Vagina (tissue), 2 donors: Measurements from ENCODE around the gene ETAA1. TPM values are rescaled to one million over a fixed set of nuclear protein-coding genes. Genes with fewer than 3 reads are reported as not detected.

Experiments used
- DNase-seq, 2 donors: peaks; one replicate each; pipeline ENCODE4 v3.0.0-alpha.2; 2017; ENCODE audit errors: extremely low spot score in 2 of 2
- H3K27ac ChIP-seq: fragments of 200-600 bp; sonication (generic); one replicate; pipeline ENCODE4 v1.5.1; 2019
- H3K27me3 ChIP-seq: fragments of 200-600 bp; sonication (generic); one replicate; pipeline ENCODE4 v1.5.1; 2019
- H3K36me3 ChIP-seq, 2 donors: fragments of 200-600 bp; sonication (generic); one replicate each; pipeline ENCODE4 v1.5.1; 2017 to 2019
- H3K4me1 ChIP-seq: fragments of 200-600 bp; sonication (generic); one replicate; pipeline ENCODE4 v1.5.1; 2019
- H3K4me3 ChIP-seq, 2 donors: fragments of 200-600 bp; sonication (generic); 1 replicate in 1 of 2; 2 replicates in 1 of 2; pipeline ENCODE4 v1.5.1; 2016 to 2019
- H3K9me3 ChIP-seq: fragments of 200-600 bp; sonication (generic); one replicate; pipeline ENCODE4 v1.5.1; 2019
- POLR2A ChIP-seq, 2 donors: fragments of 450-650 bp; IDR thresholded peaks; one replicate each; pipeline ENCODE4 v1.6.1; 2017; ENCODE audit warnings: antibody characterized with exemption in 2 of 2, mild to moderate bottlenecking in 2 of 2, moderate library complexity in 2 of 2
- POLR2AphosphoS5 ChIP-seq, 2 donors: sonication (generic); formaldehyde crosslinking; IDR thresholded peaks; one replicate each; pipeline ENCODE4 v1.9.0; 2017; ENCODE audit warnings: antibody characterized with exemption in 2 of 2, mild to moderate bottlenecking in 2 of 2, low read depth in 1 of 2; ENCODE audit not compliant: insufficient read depth in 1 of 2
- intact Hi-C: fragments of 100-400 bp; cut with DNase I; formaldehyde crosslinking; loops from one replicate; pipeline ENCODE4 v1.15.1; 2023
- total RNA-seq: library from RNA; depleted of rRNA; stranded (reverse); fragments of >200 nt; gene quantifications from one replicate; pipeline ENCODE4 v1.2.3, GENCODE V29; 2016
- TF ChIP-seq, protein P1 (sequence below), 3 experiments: fragments of 450-650 bp in 2 of 3; fragments of 200-600 bp in 1 of 3; sonication (generic) in 1 of 3; IDR thresholded peaks; one replicate each; pipeline ENCODE4 v1.5.1; 2017 to 2019; ENCODE audit warnings: antibody characterized with exemption in 3 of 3, mild to moderate bottlenecking in 2 of 3, moderate library complexity in 2 of 3

Gene ETAA1
- total RNA-seq, 1 donor from 2014 or later = 15.2 TPM

DNA sequence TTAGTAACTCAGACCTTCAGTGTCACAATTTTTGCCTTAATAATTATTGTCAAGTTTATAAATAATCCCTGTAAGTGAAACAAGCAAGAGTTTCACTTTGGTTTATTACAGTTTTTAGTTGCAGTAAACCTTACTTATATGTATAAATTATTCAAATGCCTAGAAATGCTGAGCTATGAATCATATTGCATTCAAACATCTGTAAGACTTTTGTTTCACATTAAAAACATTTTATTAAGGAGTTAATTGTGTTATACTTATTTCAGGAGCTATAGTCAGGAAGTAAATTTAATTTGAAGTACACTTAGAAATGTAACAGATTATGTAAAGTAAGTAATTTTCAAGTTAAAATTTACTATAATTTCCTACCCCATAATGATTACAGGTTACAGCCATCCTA lies 3.9 kb upstream of the ETAA1 start:
- Histone ChIP-seq H3K4me1 (peaks cover 13% of the 10 kb centered on the region), H3K36me3 (no peaks in the 10 kb centered on the region), H3K27me3 (no peaks in the 10 kb centered on the region), H3K27ac (no peak overlapping the region), H3K9me3 (no peaks in the 10 kb centered on the region), H3K4me3 (no peak overlapping the region)
- DNase-seq = no peak
- TF ChIP-seq POLR2AphosphoS5 (IDR thresholded peaks at IDR 0.05; ENCODE audit: insufficient read depth in 1 of 2, low read depth in 1 of 2) = no peak
- TF ChIP-seq POLR2A (IDR thresholded peaks at IDR 0.05) = no peak
- TF ChIP-seq, protein P1, sequence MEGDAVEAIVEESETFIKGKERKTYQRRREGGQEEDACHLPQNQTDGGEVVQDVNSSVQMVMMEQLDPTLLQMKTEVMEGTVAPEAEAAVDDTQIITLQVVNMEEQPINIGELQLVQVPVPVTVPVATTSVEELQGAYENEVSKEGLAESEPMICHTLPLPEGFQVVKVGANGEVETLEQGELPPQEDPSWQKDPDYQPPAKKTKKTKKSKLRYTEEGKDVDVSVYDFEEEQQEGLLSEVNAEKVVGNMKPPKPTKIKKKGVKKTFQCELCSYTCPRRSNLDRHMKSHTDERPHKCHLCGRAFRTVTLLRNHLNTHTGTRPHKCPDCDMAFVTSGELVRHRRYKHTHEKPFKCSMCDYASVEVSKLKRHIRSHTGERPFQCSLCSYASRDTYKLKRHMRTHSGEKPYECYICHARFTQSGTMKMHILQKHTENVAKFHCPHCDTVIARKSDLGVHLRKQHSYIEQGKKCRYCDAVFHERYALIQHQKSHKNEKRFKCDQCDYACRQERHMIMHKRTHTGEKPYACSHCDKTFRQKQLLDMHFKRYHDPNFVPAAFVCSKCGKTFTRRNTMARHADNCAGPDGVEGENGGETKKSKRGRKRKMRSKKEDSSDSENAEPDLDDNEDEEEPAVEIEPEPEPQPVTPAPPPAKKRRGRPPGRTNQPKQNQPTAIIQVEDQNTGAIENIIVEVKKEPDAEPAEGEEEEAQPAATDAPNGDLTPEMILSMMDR (IDR thresholded peaks at IDR 0.05) = no peak
- intact Hi-C loops = no loop called here

DNA sequence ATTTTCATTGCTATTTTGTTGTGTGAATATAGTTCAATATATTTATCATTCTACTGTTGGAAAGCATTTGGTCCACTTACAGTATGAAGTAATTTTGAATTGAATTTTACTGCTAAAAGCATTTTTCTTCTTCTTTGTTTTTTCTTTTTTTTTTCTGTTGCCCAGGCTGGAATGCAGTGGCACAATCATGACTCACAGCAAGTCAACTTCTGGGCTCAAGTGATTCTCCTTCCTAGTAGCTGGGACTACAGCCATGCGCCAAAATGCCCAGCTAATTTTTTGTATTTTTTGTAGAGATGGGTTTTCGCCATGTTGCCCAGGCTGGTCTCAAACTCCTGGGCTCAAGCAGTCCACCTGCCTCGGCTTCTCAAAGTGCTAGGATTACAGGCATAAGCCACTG lies 2.4 kb upstream of the ETAA1 start:
- H3K27me3 ChIP-seq = no peaks in the 10 kb centered on the region
- no peaks in the 10 kb centered on the region for H3K36me3 ChIP-seq
- no peak overlapping the region for H3K27ac ChIP-seq
- intact Hi-C loops = no loop called here
- DNase-seq = no peak
- no peaks in the 10 kb centered on the region for H3K9me3 ChIP-seq
- peaks cover 23% of the 10 kb centered on the region for H3K4me1 ChIP-seq
- TF ChIP-seq POLR2AphosphoS5 (IDR thresholded peaks at IDR 0.05; ENCODE audit: insufficient read depth in 1 of 2, low read depth in 1 of 2) (no peak), POLR2A (IDR thresholded peaks at IDR 0.05) (no peak)
- TF ChIP-seq, protein P1 (IDR thresholded peaks at IDR 0.05) = no peak
- no peak overlapping the region for H3K4me3 ChIP-seq

DNA sequence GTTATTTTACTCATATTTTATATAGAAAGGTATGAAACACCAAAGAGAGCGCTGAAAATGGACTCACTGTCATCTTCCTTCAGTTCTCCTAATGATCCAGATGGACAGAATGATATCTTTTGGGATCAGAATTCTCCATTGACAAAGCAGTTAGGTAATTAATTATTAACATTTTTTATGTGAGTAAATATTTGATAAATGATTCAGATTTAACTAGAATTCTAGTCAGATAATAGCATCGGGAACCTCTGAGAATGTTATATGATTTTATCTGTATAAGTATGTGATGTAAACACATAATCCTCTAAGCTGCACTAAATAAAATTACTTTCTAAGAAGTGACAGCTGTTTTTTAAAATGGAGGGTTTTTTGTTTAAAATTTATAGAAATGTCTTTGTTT lies 2.0 kb downstream of the ETAA1 start:
- Histone ChIP-seq H3K36me3 (peaks cover 0 to 9% of the 10 kb centered on the region in 2 donors), H3K4me3 (no peak overlapping the region), H3K27ac (no peak overlapping the region), H3K4me1 (peaks cover 31% of the 10 kb centered on the region), H3K9me3 (no peaks in the 10 kb centered on the region), H3K27me3 (no peaks in the 10 kb centered on the region)
- intact Hi-C loops = no loop called here
- no peak for DNase-seq
- TF ChIP-seq, protein P1 (IDR thresholded peaks at IDR 0.05) = no peak
- TF ChIP-seq POLR2AphosphoS5 (IDR thresholded peaks at IDR 0.05; ENCODE audit: insufficient read depth in 1 of 2, low read depth in 1 of 2) (no peak), POLR2A (IDR thresholded peaks at IDR 0.05) (no peak)

DNA sequence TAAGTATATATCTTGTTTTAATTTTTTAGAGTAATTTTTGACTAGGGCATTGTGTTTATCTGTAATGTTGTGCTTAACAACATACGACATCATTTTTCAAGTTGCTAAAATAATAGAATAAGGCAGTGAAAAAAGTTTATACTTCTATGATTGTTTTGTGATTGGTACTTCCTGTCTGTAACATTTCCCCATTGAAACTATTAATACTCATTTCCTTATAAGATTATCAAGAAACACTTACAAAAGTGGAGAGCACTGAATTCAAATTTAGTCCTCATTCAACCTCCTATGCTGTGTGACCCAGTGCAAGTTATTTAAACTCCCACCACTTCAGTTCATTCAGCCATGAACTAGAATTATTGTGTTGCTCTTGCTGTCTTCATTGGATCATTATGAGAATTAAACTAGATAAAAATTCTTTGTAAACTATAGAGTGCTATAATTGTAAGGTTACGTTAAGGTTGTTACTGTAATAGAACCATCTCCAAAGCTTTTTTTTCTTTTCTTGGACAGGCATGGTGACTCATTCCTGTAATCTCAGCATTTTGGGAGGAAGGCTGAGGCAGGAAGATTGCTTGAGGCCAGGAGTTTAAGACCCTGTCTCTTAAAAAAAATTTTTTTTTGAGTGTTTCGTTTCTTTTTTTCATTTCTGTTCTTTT lies 2.8 kb downstream of the ETAA1 start:
- Histone ChIP-seq H3K4me3 (no peak overlapping the region), H3K4me1 (peaks cover 31% of the 10 kb centered on the region), H3K36me3 (peaks cover 0 to 17% of the 10 kb centered on the region in 2 donors), H3K27ac (no peak overlapping the region), H3K9me3 (no peaks in the 10 kb centered on the region), H3K27me3 (no peaks in the 10 kb centered on the region)
- TF ChIP-seq POLR2A (IDR thresholded peaks at IDR 0.05) (no peak), POLR2AphosphoS5 (IDR thresholded peaks at IDR 0.05; ENCODE audit: insufficient read depth in 1 of 2, low read depth in 1 of 2) (peak in 1 of 2 donors; percentile 38)
- intact Hi-C loops = no loop called here
- DNase-seq = no peak

DNA sequence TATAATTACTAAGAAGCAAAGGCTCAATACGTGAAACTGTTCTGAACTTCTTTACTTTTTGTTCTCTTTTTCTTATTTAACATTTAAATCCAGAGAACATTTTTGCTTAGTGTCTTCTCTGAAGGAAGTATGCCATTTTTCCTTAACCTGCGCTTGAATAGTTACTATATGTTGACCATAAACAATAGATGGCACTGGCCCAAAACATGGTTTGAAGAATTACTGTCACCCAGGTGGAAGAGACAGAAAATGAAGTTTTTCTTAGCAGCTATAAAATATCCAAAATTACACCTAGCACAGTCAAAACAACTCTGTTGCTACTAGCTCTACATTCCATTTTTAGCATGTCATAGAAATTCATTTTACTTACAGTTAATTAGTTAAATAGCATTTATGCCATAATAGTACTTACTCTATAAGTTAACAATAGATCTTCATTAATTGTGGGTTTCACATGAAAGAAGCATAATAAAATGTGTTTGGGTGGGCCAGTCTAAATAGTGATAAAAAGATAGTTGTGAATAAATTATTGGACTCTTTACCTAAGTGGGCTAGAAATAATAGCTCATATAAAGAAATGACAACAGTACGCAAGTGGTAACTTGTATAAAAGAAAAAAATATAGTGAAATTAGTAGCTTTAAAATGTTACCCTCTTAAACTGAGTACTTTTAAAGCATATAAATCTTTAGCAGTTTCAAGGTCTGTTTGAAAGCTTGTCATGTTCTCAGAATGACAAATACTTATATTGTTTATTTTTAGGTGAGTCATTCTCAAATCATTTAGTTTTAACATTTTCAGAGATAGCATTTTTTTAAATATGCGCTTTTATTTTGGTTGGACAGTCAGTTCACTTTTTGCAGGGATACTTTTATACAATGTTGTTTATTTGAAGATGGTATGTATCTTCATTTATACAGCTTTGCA lies 3.7 kb downstream of the ETAA1 start:
- H3K27ac ChIP-seq = no peak overlapping the region
- peaks cover 31% of the 10 kb centered on the region for H3K4me1 ChIP-seq
- intact Hi-C loops = no loop called here
- H3K27me3 ChIP-seq = no peaks in the 10 kb centered on the region
- H3K9me3 ChIP-seq = no peaks in the 10 kb centered on the region
- H3K4me3 ChIP-seq = no peak overlapping the region
- no peak for TF ChIP-seq POLR2AphosphoS5 (IDR thresholded peaks at IDR 0.05; ENCODE audit: insufficient read depth in 1 of 2, low read depth in 1 of 2)
- TF ChIP-seq, protein P1 (IDR thresholded peaks at IDR 0.05) = no peak
- no peak for TF ChIP-seq POLR2A (IDR thresholded peaks at IDR 0.05)
- H3K36me3 ChIP-seq = peaks cover 0 to 20% of the 10 kb centered on the region in 2 donors
- DNase-seq = no peak
